Esophagus muscularis mucosa (tissue), 4 donors: Measurements from ENCODE around the gene TBC1D5. TPM values are rescaled to one million over a fixed set of nuclear protein-coding genes. Genes with fewer than 3 reads are reported as not detected.
"Not testable (repeated sequence)": the region's sequence is repeated elsewhere in the genome, so short reads cannot be mapped to it uniquely, and the experiment has no call there.

Experiments used
- DNase-seq: peaks from one replicate; pipeline ENCODE4 v3.0.0-alpha.2; 2017; ENCODE audit errors: extremely low spot score
- H3K27ac ChIP-seq, 4 donors: fragments of 200-600 bp; sonication (generic); replicated peaks in 1 of 4; 1 replicate in 3 of 4; 2 replicates in 1 of 4; pipeline ENCODE4 v1.5.1; 2016 to 2019; ENCODE audit warnings: mild to moderate bottlenecking in 1 of 4
- H3K27me3 ChIP-seq, 4 donors: fragments of 200-600 bp; sonication (generic); one replicate each; pipeline versions ENCODE4 v1.5.1 to v1.6.0; 2016 to 2019
- H3K36me3 ChIP-seq, 4 donors: fragments of 200-600 bp; sonication (generic); one replicate each; pipeline ENCODE4 v1.5.1; 2016 to 2019
- H3K4me1 ChIP-seq, 4 donors: fragments of 200-600 bp; sonication (generic); one replicate each; pipeline ENCODE4 v1.5.1; 2016 to 2019
- H3K4me3 ChIP-seq, 4 donors: fragments of 200-600 bp; sonication (generic); 1 replicate in 2 of 4; 2 replicates in 2 of 4; pipeline ENCODE4 v1.5.1; 2016 to 2019; ENCODE audit warnings: mild to moderate bottlenecking in 4 of 4, moderate library complexity in 1 of 4
- H3K9me3 ChIP-seq, 4 donors: fragments of 200-600 bp; sonication (generic); 1 replicate in 3 of 4; 2 replicates in 1 of 4; pipeline ENCODE4 v1.5.1; 2016 to 2019
- EP300 ChIP-seq: sonication (generic); formaldehyde crosslinking; IDR thresholded peaks from one replicate; pipeline ENCODE4 v1.6.1; 2017; ENCODE audit warnings: antibody characterized with exemption
- POLR2A ChIP-seq: fragments of 450-650 bp; IDR thresholded peaks from one replicate; pipeline ENCODE4 v1.6.1; 2017; ENCODE audit warnings: antibody characterized with exemption, moderate library complexity, mild to moderate bottlenecking, low read depth
- POLR2AphosphoS5 ChIP-seq, 2 donors: sonication (generic); formaldehyde crosslinking; IDR thresholded peaks; one replicate each; pipeline ENCODE4 v1.6.1; 2017; ENCODE audit warnings: antibody characterized with exemption in 2 of 2
- WGBS: methylation state at CpG from one replicate; pipeline ENCODE4 v1.1.5; 2018; 5-methylcytosine and 5-hydroxymethylcytosine counted together
- intact Hi-C: fragments of 100-400 bp; cut with DNase I; formaldehyde crosslinking; loops from one replicate; pipeline ENCODE4 v1.15.1; 2023
- total RNA-seq, 4 donors: library from RNA; depleted of rRNA; stranded (reverse); fragments of >200 nt; gene quantifications; one replicate each; pipeline versions ENCODE4 v1.1.0 to v1.2.1, GENCODE V29; 2016
- TF ChIP-seq, protein P1 (sequence below), 3 experiments: fragments of 200-600 bp in 2 of 3; fragments of 450-650 bp in 1 of 3; sonication (generic) in 2 of 3; IDR thresholded peaks; one replicate each; pipeline ENCODE4 v1.5.1; 2017 to 2019; ENCODE audit warnings: antibody characterized with exemption in 3 of 3, mild to moderate bottlenecking in 2 of 3, moderate library complexity in 1 of 3

TBC1D5 gene
- total RNA-seq, 4 donors from 2014 or later: 54.0 to 83.1 (median 63.6) TPM

DNA sequence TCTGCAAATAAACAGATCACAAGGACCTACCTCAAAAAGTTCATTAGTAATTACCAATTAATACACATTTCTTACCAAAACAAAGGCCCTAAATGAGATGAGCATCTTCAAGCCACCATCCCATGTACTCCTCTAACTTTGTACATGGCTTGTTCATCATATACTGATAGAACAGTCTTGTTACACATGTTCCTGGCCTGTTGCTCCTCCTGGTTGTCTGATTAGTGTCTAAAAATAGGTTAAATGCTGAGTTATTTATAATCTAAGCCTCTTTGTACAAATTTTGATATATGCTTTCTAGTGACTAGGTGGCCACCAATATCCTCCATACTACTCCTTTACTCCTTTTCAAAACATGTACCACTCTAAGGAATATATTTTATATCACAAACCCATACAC, 25.0 kb downstream of the TBC1D5 start:
- Histone ChIP-seq H3K9me3 (peaks cover 0 to 13% (median 6%) of the 10 kb centered on the region in 4 donors), H3K4me3 (no peak overlapping the region), H3K27ac (no peak overlapping the region), H3K27me3 (no peaks in the 10 kb centered on the region), H3K36me3 (peaks cover 8 to 20% (median 14%) of the 10 kb centered on the region in 4 donors), H3K4me1 (peaks cover 0 to 9% (median 2%) of the 10 kb centered on the region in 4 donors)
- TF ChIP-seq POLR2A: no peak
- DNase-seq: no peak
- intact Hi-C loops: no loop called here

DNA sequence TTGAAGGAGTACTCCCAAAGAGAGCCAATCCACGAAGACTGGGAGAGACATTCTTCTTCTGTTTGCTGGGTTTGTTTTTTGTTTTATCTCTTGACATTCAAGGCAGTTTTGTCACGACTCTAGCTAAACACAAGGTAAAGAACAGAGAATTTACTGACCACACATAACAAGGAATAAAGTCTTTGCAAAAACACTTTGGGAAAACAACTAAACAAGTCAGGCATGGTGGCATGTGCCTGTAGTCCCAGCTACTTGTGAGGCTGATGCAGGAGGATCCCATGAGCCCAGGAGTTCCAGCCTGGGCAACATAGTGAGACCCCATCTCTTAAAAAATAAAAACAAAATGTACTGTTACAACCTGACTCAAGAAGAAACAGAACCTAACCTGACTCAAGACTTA, 28.0 kb downstream of the TBC1D5 start:
- TF ChIP-seq POLR2A: no peak
- no peak for TF ChIP-seq POLR2AphosphoS5 (IDR thresholded peaks at IDR 0.05)
- no peak for TF ChIP-seq EP300
- TF ChIP-seq, protein P1, sequence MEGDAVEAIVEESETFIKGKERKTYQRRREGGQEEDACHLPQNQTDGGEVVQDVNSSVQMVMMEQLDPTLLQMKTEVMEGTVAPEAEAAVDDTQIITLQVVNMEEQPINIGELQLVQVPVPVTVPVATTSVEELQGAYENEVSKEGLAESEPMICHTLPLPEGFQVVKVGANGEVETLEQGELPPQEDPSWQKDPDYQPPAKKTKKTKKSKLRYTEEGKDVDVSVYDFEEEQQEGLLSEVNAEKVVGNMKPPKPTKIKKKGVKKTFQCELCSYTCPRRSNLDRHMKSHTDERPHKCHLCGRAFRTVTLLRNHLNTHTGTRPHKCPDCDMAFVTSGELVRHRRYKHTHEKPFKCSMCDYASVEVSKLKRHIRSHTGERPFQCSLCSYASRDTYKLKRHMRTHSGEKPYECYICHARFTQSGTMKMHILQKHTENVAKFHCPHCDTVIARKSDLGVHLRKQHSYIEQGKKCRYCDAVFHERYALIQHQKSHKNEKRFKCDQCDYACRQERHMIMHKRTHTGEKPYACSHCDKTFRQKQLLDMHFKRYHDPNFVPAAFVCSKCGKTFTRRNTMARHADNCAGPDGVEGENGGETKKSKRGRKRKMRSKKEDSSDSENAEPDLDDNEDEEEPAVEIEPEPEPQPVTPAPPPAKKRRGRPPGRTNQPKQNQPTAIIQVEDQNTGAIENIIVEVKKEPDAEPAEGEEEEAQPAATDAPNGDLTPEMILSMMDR (IDR thresholded peaks at IDR 0.05): no peak
- no peak for DNase-seq

DNA sequence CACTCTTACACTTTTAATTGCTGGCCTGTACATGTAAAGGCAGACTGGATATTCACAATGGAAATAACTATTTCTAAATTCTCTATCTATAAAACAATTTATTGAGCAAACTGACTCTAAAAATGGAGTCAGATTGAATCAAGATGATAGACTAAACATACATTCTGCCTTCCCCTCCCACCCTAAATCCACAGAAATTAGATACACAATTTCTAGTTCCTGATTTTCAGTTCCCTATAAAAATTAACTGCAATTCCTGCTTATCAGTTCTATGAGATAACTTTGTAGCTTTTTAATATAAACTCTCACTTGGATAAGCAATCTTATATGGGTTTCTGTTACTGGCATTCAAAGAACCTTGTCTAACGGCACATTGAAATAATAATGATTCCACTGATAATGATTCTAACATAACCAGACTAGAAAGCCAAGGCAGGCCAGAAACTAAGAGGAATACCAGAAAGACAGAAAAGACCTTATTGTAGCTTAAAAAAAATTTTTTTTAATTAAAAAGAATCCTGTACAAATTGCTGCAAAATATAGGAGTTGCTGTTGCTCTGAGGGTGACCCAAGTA, 33.1 kb downstream of the TBC1D5 start:
- WGBS: 89% methylated on average over 1 of the region's 1 CpG
- peaks cover 0 to 6% (median 1%) of the 10 kb centered on the region in 4 donors for H3K9me3 ChIP-seq
- no peak for TF ChIP-seq POLR2A
- no peak for TF ChIP-seq EP300
- TF ChIP-seq, protein P1 (IDR thresholded peaks at IDR 0.05): no peak
- TF ChIP-seq POLR2AphosphoS5 (IDR thresholded peaks at IDR 0.05): no peak
- no peak overlapping the region for H3K4me3 ChIP-seq
- intact Hi-C loops: no loop called here
- DNase-seq: no peak
- H3K27me3 ChIP-seq: no peaks in the 10 kb centered on the region
- H3K27ac ChIP-seq: no peak overlapping the region
- peaks cover 0 to 7% (median 4%) of the 10 kb centered on the region in 4 donors for H3K4me1 ChIP-seq
- peaks cover 4 to 9% (median 5%) of the 10 kb centered on the region in 4 donors for H3K36me3 ChIP-seq

More for the DNA sequence above, 28.0 kb downstream of the TBC1D5 start:
- intact Hi-C loops: no loop called here
- no peak overlapping the region for H3K4me3 ChIP-seq
- peaks cover 8 to 20% (median 14%) of the 10 kb centered on the region in 4 donors for H3K36me3 ChIP-seq
- 88% methylated on average over 2 of the region's 2 CpGs for WGBS
- no peak overlapping the region for H3K27ac ChIP-seq
- H3K9me3 ChIP-seq: peaks cover 0 to 13% (median 6%) of the 10 kb centered on the region in 4 donors
- H3K27me3 ChIP-seq: no peaks in the 10 kb centered on the region
- H3K4me1 ChIP-seq: peaks cover 0 to 6% (median 2%) of the 10 kb centered on the region in 4 donors

DNA sequence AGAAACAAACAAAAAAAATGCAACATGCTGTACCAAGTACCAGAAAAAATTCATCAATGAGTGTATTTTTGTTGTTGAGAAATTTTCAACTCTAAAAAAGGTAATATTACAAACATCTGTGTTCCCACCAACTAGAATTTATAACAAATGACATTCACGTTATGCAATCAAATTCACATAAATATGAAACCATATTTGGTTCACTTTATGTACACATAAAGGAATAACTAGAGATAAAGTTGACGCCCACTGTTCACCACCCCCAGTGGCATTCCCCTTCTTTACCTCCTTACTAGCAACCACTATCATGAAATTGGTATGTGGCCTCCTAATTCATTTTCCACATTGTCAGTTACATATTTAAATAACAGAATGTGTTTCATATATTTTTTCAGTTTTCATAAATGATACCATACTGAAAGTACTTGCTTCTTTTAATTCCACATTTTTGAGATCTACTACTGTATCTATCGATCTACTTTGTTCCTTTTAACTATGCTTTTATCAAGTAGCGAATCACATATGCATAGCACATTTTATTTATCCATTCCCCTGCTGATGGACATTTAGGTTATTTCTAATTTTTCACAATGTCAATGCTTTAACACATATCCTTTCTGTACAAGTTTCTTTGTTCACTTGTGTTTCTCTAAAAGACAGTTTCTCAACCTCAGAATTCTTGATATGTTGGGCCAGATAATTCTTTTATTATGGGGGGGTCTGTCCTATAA, 34.5 kb downstream of the TBC1D5 start:
- no peak for DNase-seq
- intact Hi-C loops: no loop called here
- no peak overlapping the region for H3K27ac ChIP-seq
- peaks cover 0 to 7% (median 4%) of the 10 kb centered on the region in 4 donors for H3K4me1 ChIP-seq
- WGBS: 80% methylated on average over 3 of the region's 4 CpGs
- peaks cover 0 to 4% (median 0%) of the 10 kb centered on the region in 4 donors for H3K36me3 ChIP-seq
- H3K9me3 ChIP-seq: no peaks in the 10 kb centered on the region
- no peaks in the 10 kb centered on the region for H3K27me3 ChIP-seq
- TF ChIP-seq, protein P1 (IDR thresholded peaks at IDR 0.05): no peak
- no peak for TF ChIP-seq EP300
- TF ChIP-seq POLR2A: no peak
- no peak for TF ChIP-seq POLR2AphosphoS5 (IDR thresholded peaks at IDR 0.05)
- no peak overlapping the region for H3K4me3 ChIP-seq

DNA sequence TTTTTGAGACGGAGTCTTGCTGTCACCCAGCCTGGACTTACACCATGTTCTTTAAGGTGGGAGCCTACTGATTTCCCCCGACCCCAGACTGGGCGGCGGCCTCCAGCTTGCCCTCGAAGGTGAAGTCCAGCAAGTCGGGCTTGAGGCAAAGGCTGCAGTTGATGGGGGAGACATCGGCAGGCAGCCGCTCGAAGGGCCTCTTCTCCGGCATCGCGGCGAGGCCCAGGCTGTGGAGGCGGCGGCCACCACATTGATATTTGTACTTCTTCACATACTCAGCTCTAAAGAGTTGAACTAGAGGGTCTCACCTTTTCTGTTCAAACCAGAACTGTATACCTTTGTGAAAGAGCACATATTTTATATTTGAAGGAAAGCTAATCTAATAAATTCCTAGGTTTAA, 36.4 kb downstream of the TBC1D5 start:
- intact Hi-C loops, H3K27ac ChIP-seq, H3K4me3 ChIP-seq, H3K27me3 ChIP-seq, H3K4me1 ChIP-seq, DNase-seq, H3K9me3 ChIP-seq, H3K36me3 ChIP-seq: not testable (repeated sequence)
- WGBS: 94% methylated on average over 15 of the region's 15 CpGs

DNA sequence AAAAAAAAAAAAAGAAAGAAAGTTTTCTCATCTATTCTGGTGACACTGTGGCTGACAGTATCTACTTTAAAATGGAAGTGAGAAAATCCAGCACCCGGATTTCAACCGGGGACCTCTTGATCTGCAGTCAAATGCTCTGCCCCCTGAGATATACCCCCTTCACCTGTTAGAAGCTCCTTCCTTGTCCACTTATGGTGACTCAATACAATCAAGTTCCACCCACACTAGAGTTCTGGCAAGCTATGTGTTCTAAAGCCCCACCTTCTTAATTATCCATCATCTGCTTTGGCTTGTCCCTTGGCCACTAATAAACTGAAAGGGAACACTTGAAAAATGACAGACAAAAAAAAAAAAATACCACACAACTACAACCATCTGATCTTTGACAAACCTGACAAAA, 42.6 kb downstream of the TBC1D5 start:
- intact Hi-C loops, H3K27me3 ChIP-seq, H3K4me3 ChIP-seq, H3K36me3 ChIP-seq, H3K9me3 ChIP-seq, H3K4me1 ChIP-seq, H3K27ac ChIP-seq, DNase-seq: not testable (repeated sequence)
- WGBS: 90% methylated on average over 2 of the region's 2 CpGs

DNA sequence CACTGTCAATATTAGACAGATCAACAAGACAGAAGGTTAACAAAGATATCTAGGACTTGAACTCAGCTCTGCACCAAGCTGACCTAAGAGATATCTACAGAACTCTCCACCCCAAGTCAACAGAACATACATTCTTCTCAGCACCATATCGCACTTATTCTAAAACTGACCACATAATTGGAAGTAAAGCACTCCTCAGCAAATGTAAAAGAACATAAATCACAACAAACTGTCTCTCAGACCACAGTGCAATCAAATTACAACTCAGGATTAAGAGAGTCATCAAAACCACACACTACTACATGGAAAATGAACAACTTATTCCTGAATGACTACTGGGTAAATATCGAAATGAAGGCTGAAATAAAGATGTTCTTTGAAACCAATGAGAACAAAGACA, 46.8 kb downstream of the TBC1D5 start:
- DNase-seq, H3K4me1 ChIP-seq, H3K27ac ChIP-seq, H3K4me3 ChIP-seq, intact Hi-C loops, H3K27me3 ChIP-seq, H3K36me3 ChIP-seq, H3K9me3 ChIP-seq: not testable (repeated sequence)
- 92% methylated on average over 2 of the region's 2 CpGs for WGBS

DNA sequence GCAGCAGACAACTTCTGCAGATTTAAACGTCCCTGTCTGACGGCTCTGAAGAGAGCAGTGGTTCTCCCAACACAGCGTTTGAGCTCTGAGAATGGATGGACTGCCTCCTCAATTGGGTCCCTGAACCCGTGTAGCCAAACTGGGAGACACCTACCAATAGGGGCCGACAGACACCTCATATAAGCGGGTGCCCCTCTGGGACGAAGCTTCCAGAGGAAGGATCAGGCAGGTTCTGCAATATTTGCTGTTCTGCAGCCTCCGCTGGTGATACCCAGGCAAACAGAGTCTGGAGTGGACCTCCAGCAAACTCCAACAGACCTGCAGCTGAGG, 48.8 kb downstream of the TBC1D5 start:
- H3K27ac ChIP-seq, H3K4me3 ChIP-seq, H3K36me3 ChIP-seq, H3K27me3 ChIP-seq, H3K9me3 ChIP-seq, H3K4me1 ChIP-seq, DNase-seq, intact Hi-C loops: not testable (repeated sequence)
- WGBS: 100% methylated on average over 1 of the region's 8 CpGs

DNA sequence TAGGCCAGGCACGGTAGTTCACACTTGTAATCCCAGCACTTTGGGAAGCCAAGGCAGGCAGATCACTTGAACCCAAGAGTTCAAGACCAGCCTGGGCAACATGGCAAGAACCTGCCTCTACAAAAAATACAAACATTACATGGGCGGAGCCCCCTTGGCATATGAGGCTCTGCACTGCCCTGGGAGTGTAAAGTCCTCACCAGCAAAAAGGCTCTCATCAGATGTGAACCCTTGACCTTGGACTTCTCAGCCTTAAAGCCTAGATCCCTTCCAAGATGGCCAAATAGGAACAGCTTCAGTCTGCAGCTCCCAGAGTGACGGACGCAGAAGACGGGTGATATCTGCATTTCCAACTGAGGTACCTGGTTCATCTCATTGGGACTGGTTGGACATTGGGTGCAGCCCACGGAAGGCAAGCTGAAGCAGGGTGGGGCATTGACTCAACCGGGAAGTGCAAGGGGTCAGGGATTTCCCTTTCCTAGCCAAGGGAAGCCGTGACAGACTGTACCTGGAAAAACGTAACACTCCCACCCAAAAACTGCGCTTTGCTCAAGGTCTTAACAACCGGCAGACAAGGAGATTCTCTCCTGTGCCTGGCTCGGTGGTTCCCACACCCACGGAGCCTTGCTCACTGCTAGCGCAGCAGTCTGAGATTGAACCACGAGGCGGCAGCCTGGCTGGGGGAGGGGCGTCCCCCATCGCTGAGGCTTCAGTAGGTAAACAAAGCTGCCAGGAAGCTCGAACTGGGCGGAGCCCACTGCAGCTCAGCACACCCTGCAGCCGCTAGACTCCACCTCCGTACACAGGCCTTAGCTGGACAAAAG, 49.4 kb downstream of the TBC1D5 start:
- H3K4me3 ChIP-seq, intact Hi-C loops, DNase-seq, H3K27ac ChIP-seq, H3K9me3 ChIP-seq, H3K27me3 ChIP-seq, H3K36me3 ChIP-seq, H3K4me1 ChIP-seq: not testable (repeated sequence)
- WGBS: 97% methylated on average over 16 of the region's 22 CpGs
